ENCODE results near the gene HPSE2.
A peak's percentile ranks its signal among the peaks of the same experiment; 100 is the strongest.

The HPSE2 gene

DNA sequence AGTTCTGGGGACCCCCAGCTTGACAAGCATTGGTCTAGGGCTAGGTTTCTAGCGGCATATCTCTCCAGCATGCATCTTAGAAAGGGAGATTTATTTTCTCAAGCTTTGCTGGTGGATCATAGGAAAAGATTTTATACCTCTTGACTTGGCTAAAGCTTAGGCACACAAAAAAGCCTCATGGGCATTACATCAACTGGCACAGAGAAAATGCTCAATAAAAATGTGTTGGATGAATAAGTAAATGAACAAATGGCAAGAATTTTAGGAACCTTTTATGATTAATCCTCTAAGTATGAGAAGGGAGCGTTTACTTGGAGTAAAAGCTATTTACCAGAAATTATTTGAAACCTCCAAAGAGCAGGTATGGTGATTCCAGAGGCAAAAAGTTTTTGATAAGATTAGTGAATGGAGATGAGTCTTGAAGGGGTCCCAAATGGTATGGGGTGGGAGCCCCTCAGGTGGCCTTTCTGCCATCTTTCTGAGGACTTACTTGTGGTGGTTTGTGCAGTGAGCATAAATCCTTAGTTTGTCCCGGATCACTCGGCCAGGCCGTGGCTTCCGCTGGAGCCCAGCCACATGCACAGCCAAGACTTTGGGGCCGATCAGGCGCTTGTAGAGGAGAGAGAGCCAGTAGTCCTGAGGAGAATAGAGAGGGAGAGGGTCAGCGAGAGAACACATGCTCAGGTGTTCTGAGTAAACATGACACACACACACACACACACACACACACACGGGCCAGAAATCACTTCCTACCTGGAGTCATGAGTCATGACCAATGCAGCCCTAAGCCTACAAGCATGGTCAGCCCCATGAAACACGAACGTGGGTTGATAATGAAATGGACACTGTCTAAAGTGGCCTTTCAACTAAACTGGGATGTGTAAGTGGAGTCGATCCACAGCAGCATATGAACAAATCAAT is 745.8 kb downstream of the HPSE2 start:
- DNase-seq (ENCODE audit: low spot score) = no peak

DNA sequence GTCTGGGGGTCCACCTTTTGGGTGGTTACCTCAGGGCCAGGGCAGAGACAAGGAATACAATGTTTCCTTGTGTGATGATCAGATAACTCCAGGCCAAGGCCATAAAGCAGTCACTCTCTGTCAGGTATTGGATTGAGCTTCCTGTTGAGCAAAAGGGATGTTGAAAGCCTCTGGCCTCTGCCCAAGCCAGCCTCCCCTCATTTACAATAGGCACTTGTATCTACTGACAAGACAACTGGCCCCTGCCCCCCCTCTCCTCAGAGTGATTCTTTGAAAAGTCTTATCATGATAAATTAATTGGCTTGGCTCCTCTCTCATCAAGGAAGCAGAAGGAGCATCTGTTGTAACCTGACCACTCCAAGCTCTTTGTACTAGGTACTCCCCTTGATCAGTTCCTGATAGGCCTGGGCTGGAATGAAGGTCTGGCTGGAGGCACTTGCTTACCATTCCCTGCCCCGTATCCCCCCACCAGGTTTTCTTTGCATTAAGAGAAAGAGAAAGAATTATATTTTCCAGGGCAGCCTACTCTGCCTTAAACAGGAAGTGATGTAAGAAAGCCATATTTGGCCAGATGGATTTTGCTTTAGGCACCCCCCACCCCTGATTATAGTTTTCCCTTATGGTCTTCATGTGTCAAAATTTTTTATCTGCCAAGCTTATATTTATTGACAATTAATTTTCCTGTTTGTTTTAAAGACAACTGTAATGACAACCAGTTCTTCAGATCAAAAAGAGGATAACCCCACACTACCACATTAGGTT is 746.8 kb downstream of the HPSE2 start:
- no peak for DNase-seq (ENCODE audit: low spot score)

DNA sequence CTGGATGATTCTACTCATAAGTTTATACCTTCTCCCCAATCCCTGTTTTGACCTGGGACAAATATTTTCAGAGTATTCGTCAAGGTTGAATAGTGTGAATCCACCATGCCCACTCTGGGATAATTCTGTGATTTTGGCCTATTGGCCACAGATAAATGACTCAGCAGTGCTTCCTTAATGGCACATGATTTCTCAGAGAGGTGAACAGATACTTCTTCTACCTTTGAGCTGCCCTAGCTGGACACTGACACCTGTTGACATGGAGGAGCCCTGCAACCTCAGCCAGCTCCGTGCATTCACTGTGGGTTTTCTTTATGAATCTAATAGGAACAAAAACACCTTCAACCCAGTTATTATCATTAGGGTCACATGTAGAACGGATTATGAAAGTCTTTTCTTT is 748.0 kb downstream of the HPSE2 start:
- DNase-seq (ENCODE audit: low spot score) = no peak

DNA sequence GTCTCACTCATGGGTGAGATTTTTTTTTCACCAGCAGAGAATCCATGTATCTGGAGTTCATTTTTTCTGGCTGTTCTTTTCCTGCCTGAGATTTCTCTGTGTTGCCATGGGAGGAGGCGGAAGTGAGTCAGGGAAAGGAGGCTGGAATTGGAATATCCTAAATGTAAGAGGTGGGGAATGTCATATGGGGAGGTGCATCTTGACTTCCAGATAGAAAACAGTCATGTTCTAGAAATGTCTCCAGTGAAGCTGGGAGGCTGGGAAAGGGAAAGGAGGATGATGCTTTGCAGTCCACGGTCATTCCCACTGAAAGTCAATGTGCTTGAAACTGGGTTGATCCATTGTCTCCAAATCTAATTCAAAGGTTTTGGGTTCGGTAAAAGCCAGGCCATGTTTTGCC is 749.2 kb downstream of the HPSE2 start:
- no peak for DNase-seq (ENCODE audit: low spot score)

DNA sequence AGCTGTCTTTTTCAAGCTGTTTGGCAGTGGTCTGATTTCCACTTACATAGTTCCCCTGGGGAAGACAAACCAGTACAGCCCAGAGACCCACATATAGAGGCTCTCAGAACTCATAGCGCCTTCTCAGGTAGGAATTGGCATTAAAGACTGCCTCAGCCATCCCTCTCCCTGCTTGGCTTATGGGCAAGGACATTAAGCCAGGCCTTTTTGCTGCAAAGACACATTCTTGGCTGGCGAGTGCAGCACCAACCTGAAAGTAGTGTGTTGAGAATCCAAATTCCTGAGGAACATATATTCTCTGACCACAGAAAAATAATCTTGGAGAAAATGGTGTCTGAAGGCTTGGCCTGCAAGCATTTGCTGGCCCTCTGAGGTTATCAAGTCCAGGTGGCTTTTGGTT is 749.7 kb downstream of the HPSE2 start:
- no peak for DNase-seq (ENCODE audit: low spot score)

DNA sequence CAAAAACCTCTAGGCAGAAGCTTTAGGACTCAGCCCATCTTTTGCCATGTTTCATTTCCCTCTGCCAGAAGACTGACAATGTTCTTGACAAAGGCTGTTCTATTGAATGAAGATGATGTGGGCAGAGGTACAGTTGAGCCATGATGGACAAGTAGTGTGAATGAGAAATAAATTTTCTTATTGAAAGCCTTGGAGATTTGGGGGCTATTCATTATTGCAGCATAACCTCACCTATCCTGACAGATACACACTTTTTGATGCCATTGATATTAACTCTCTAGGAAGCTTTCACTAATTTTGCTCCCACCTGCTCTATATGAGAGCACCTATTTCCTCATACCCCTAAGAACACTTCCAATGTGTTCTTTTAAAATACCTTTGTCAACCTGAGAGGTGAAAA is 752.0 kb downstream of the HPSE2 start:
- DNase-seq (ENCODE audit: low spot score) = no peak

DNA sequence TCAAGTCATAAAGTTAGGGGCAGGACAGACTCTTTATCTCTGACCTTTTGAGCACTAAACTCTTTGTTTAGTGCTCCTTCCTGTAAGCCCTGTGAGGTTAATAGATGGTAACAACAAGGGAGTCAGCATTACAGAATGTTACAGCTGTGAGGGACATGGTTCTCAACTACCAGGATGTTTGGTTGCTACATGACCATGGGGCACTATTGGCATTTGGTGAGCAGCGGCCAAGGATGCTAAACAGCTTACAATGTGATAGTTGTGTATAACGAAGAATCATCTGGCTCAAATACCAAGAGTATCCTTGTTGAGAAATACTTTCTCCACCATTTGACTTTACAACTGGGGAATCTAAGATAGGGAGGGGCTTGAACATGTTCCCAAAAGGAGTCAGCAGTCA is 753.6 kb downstream of the HPSE2 start:
- no peak for DNase-seq (ENCODE audit: low spot score)

DNA sequence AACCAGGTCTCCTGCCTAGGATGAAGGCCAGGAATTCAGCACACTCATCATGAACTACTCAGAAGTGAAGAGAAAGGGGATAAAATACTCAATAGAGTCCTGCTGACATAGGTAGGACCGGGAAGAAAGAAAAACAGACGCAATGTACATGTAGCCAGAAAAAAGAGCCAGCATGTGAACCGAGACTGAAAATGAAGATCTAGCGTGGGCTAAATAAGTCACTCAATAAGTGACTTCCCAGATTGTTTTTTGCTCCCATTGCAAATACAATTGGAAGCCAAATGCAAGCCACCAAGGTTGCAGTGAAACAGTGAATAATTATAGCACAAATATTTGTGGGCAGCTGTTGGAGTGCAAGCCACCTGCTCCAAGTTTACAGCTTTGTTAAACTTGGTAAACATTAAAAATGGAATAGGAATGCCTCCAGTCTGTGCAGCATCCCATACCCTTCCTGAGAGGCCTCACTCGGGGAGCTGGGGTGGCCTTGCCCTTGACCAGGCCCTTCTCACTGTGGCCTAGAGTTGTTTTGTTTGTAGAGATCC is 754.2 kb downstream of the HPSE2 start:
- DNase-seq (ENCODE audit: low spot score) = no peak

DNA sequence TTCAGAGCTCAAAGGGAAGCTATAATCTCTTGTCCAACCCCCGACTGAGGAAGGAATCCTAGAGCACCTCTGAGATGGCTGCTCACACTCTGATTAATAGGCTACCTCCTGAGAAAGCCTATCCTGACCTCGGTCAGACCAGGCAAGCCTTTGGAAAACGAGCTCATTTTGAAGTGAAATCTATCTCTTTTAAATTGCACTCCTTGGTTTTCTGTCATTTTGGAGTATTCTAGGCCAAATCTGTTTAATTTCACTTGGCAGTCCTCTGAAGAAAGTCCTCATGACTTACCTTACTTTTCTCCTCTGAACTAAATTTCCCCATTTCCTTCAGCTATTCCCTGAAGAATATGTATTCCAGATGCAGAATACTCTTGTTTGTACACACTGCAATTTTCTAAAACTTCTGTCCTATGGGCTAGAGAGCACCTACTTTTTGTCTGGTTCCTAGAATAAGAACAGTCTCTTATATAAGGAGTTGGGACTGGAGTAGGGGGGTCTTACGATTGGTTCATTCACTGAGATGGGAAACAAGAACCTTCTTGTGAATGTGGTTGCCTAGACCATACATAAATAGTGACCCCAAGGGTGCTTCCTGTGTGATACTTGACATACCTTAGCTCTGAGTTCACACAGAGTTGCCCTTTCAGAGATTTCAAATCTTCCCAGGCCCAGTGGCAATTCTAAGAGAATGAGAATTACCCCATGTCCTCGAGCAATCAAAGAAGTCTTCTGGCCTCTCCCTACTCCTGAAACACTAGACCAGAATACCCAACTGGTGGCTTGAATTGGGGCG is 757.0 kb downstream of the HPSE2 start:
- no peak for DNase-seq (ENCODE audit: low spot score)

DNA sequence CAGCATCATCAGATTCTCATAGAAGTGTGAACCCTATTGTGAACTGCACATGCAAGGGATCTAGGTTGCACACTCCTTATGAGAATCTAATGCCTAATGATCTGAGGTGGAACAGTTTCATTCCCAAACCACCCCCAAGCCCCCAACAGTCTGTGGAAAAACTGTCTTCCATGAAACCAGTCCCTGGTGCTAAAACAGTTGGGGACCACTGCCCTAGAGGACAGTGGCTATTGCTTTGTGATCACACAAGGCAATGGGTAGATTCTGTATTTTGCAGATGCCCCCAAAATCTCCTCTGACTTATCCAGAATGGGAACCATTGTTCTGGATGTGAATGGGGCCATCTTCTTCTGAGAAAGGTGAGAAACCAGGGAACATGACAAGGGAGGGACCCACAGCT is 757.8 kb downstream of the HPSE2 start:
- DNase-seq (ENCODE audit: low spot score) = no peak

DNA sequence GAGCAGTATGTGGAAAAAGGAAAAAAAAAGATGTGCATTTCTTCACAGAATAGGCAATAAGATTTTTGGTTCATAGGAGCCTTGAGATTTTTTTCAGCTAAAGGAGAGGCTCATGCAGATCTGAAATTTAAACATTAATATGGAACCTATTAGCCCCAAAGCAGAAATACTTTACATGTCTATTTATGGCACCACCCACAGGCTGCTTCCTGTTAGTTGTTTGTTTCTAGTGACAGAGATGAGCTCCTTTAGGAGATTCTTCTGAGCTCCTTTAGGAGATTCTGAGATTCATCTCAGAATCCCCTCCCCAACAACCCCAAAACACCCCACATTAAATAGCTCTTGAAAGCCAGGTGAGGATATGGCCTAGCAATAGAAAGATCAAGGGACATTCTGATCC is 761.0 kb downstream of the HPSE2 start:
- no peak for DNase-seq (ENCODE audit: low spot score)

DNA sequence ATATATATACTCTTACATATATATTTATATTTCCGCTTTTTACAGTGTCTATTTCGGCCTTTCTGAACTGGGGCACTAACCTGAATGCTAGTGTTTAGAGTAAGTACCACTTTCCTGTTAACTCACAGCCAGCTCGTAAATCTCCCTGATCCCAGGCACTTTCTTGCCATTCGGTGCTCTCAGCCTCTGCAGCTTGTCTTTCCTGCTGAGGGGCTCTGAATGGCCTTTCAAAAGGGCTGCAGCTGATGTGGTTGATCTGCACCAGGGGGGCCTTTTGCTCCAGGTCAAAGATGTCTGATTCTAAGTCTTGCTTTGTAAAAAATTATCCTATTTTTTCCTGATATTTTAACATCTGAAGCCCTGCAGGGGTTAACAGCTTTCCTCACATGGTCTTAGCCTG is 763.5 kb downstream of the HPSE2 start:
- DNase-seq (ENCODE audit: low spot score) = no peak

DNA sequence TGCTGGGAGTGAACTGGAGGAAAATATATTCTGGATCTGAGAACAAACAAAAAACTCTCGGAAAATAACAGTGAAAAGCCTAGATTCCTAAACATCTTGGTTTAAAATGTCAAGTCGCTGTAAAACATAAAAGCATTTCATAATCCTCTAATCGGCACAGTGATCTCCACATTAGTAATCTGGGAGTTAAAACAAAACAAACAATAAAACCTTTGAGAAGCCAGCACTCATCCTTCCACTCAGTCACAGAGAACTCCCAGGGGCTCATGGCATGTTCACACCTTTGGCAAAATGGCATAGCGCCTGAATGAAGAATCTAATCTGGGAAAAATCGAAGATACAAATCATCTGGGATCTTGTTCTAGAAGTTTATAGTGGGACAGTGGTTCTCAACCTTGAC is 764.8 kb downstream of the HPSE2 start:
- no peak for DNase-seq (ENCODE audit: low spot score)

DNA sequence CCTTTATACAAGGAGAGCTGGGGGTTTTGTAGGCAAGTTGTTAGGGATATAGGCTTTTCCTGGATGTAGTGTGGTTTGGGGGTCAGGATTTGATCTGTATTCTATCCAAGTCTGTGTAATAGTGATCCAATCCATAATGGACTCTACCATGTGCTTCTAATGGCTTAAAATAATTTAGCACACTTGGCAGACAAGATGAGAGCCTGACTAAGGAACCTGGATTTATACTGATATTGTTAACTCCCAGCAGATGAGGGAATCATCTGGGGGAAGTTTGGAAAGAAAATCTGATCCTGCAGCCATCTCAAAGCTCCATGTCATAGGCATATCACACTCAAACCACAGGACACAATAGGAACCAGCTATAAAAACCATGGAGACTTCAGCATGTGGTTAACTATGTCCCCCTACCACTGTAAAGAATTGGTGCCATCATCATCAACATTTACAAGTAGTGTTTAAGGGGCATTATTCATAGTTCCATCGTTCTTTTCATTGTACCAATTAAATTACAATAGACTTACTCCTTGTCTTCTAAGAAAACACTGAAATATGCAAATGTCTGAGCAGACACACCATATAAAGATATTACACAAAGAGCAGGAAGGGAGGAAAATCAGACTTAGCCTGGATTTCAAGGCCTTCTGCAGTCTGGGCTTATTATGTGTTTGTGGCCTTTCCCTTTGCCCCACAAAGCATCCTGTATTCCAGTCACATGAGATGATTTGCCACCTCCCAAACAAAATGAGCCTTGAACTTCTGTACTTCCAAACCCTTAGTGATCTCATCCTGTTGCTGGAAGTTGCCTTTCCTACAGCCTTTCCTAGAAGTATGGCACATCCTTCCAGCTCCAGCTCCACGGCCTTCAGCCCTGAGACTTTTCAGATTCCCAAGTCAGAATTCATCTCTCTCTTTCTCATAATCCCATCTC is 766.4 kb downstream of the HPSE2 start:
- no peak for DNase-seq (ENCODE audit: low spot score)

DNA sequence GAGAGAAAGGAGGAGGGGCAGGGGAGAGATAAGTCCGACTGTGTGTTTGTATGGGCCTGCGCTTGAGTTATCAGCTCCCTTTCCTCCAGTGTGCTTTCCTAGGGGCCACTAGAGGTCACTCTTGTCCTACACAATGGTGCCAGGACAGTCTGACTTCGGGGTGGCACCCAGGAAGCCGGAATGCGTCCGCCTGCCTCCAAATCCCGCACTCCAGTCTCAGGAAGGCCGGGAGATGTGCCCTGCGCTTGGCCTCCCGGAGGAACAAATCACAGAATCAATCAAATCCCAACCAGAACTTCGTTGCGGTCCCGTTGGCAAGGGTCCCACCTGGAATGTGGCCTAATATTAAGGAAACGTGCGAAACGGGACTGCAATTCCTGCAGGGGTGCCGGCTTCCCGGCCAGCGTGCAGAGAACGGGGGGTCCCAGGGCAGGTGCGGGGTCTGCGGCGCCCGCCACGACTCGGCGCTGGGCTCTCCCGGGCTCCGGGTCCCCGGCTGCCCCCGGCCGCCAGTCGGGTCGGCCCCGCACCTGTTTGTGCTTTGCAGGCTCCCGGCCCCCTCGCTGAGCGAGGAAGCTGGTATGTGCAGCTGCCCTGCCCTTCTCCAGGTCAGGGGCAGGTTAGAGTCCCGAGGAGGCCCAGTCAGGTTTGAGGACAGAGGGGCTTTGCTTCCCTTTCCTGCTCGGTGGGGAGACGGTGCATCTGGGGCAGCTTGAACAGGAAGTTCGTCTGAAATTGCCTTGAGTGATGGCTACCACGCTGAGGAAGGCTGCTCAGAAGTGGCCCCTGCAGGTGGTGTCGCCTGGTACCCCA is 767.9 kb downstream of the HPSE2 start:
- DNase-seq (ENCODE audit: low spot score) = peak; percentile 84

DNA sequence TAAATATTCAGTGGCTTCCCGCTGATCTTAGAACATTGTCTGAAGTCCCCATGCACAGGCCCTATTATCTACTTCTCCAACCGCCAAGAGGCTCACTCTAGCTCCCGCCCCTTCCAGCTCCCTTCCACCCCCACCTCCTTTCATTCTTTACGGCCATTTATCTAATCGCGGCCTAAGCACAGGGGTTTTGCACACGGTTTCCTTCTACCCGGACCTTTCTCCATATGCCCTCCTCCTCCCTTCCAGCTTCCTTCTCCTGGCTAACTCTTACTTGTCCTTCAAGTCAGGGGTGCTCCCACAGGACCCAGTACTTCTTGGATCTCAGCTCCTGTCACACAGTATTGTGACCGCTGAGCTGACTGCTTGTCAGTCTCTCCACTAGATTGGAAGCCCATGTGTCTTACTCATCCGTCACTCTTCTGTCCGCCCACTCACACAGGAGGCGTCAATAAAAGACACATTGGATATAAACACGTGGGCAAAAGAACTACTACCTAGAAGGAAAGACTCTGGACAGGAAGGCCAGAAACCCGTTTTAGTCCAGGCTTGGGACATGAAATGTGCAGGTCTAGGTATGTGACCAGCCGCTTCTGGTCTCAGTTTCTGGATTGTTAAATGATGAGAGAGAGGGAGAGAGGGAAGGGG is 768.7 kb downstream of the HPSE2 start:
- DNase-seq (ENCODE audit: low spot score) = no peak

DNA sequence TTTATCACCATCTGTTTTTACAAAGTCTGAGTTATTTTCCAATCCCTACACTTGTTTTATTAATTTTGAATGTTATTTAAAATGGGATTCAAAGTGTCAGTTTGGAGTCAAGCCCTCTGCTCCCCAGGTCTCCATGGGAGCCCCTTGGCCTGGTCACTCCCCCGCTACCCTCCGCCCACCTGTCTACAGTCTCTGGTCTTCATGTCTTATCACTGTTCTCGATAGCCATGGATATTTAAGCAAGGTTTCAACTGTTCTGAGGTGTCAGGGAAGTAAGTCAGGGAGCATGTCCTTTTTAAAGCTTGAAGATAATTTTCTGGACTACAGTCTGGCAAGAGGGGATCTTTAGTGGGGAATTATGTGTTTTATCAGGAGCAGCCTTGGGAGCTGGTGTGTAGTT is 769.8 kb downstream of the HPSE2 start:
- no peak for DNase-seq (ENCODE audit: low spot score)

DNA sequence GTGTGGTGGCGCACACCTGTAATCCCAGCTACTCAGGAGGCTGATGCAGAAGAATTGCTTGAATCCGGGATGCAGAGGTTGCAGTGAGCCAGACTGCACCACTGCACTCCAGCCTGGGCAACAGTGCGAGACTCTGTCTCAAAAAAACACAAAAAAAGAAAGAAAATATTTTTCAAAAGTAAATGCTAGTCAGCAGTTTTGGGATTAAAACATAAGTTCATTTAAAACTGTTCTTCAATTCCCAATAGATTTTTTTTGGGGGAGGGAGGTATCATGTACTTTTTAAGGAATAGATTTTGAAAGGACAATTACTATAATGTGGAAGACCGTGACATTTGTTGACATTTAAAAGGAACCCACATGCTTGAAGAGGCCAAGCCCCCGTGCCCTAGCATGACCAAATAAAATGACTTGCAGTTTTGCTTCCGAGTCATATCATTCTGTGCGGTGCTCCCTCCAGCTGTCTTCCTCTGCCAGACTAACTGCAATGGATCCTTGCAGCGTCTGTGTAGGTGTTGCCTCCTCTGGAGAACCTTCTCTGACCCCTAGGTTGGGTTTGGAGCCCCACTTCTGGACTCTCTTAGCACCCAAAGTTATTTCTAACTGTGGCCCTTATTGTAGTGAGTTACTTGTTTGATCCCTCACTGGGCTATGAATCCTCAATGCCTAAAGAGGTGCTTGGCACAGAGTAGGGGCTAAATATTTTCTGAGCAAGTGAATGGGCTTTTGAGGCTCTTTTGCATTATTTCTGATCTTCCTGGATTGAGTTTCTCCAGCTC is 771.5 kb downstream of the HPSE2 start:
- DNase-seq (ENCODE audit: low spot score) = no peak

DNA sequence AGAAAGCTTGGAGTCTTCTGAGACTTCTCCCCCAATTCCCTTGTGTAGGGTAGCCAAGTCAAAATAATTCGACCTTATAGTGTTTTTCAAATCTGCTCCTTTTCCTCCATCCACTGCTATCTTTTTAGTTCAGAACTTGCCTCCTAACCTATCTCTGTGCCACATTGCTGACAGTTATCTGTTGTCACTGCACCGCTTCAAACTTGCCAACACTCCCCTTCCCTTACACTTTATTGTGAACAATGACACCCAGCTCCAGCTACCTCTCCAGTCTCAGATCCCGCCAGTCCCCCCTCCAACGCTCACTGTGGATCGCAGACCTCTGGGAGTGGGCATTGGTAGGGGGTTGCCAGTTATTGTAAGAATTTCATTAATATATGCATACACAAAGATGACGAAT is 772.6 kb downstream of the HPSE2 start:
- DNase-seq (ENCODE audit: low spot score) = no peak

Data from ecto neural progenitor cell (in vitro differentiated cells).